NCI-H1105 treated with DMSO at 0.1 percent for 48 hours (cell line): Measurements from ENCODE around the gene MDH1.
"Not testable (repeated sequence)": the region's sequence is repeated elsewhere in the genome, so short reads cannot be mapped to it uniquely, and the experiment has no call there.

ENCODE experiments used
- DNase-seq: peaks from one replicate; lab custom pipeline; 2025; lab: John Stamatoyannopoulos, UW

The MDH1 gene

DNA sequence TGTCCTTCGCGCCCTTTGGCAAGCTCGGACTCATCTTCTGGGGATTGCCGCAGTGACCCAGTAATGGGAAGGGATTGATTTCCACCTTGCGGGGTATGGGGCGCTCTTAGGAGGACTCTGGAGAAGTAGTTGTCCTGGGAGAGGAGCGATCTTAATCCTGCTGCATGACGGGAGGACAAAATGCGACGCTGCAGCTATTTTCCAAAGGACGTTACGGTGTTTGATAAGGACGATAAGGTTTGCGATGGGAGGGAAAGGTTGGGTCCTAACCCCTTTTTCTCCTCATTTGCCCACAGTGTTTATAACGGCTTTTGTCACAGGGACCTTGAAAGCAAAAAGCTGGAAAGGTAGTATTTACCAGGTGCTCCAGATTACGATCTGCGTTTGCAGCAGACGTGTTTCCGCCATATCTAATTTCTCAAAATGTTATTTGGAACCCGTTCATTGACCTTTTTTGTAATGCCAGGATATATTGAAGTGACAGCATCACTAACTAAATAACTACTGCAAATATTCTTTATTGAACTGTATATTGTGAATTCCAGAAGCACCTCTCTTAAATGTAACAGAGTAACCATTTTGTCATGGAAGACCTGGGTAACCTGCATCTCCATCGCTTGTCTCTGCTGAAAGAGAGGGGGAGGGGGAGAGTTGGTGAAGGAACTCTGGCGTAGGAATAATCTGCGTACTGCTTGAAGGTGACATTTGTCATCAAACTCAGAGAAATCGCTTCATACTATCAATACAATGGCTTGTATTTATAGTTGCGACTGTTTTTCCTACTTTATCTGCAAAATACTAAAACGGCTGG, 590 bp downstream of the MDH1 start:
- DNase-seq, result peak; percentile 24

DNA sequence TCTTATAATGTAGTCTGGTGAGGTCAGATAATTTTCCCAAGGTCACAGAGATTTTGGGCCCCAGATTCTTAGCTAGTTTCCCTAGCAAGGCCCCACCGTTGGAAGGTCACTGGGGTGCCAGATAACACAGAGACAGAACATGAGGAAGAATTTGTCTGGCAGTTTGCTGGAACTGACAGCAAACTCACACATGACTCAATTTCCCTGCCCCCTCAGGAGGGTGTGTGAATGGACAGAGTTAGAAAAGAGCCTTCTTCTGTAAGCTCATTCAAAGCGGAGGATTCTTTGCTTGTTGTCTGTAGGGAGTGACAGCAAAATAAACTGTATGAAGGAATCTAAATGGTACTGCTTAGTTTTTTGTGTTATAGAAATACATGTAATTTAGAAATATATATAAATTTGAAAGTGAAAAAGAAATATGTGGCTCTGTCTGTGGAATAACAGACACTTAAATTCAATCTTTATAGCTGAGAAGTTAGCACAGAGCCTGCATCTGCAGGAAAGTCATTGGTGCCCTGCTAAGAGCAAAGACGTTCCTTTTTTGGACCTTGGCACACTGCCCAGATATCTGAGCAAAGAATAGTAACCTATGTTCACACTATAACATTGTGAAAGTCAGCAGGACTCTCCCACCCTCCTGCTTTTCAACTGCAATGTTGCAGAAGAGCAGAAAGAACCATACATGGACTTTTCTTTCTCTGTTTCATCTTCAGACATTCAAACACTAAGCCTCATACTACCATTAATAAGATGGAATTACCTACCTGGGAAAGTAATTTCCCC, 2.1 kb downstream of the MDH1 start:
- peak; percentile 18 for DNase-seq

DNA sequence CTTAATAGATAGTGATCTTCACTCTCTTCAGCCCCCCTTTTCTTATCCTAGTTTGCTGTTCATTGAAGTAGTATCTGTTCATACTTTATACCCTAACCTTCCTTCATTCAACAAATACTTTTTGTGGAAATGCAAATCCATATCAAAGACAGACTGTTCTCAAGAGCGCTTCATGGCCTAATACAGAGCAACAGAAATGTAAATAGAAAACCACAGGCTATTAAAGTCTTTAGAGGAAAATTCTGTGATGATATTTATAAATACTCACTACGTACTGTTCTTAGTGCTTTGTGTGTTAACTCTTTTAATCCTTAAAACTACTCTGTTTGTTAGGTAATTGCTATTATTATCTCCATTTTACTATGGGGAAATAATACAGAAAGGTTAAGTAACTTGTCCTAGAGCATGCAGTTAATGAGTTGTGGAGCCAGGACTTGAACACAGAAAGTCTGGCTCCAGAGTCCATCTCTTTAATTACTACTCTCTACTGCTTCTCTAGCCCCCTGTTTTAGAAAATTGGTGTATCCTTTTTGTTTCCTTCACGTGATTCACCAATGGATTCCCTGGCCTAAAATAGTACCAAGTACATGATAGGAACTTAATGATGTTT, 2.9 kb downstream of the MDH1 start:
- DNase-seq, result no peak

DNA sequence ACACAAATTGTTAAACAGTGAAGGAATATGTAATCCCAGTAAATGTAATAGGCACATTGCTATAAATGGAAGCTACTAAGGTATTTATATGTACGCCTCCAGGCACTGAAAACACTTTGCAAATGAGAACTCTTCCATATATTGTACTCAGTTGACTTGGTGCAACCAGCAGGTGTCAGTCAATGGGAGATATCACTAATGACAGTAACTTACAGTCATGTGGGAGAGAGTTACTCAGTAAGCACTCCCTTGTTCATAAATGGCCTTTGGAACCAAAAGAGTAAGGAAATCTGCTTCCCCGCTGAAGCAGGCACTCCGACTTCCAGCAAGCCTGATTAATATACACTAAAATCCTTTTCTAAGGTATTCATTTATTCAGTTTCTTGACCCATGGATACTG, 5.9 kb downstream of the MDH1 start:
- DNase-seq, result no peak

DNA sequence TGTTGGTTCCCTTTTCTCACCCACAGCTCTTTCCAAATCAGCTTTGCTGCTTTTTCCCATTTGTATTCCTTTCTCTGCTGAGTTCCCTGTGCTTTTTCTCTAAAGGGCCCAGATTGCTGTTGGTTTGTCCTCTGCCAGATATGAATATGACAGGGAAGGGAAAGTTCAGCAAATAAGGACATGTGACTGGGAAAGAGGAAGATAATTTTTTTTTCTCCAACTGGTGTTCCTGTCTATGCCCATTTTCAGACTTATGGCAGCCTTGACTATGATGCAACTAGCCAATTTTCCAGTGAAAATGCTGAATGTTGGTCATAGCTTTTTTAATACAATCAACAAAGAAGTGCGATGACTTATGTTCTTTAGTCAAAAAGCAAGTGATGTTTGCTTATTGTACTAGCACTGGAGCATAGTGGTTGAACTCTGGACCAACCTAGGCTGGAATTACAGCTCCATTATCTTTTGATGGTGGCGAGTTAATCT, 7.7 kb downstream of the MDH1 start:
- DNase-seq, result no peak

DNA sequence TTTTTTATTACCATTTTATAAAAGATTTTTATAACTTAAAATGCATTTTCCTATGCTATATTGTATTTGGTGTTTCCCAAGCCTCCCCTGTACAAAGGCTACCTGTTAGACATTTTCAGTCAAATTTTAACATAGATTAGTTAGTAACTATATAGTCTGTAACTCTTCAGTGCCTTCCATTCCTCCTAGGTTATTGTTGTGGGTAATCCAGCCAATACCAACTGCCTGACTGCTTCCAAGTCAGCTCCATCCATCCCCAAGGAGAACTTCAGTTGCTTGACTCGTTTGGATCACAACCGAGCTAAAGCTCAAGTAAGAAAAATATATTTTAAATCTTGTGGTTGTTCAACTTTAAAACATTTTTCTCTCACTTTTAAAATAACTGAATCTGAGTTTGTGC, 10.2 kb downstream of the MDH1 start:
- no peak for DNase-seq

DNA sequence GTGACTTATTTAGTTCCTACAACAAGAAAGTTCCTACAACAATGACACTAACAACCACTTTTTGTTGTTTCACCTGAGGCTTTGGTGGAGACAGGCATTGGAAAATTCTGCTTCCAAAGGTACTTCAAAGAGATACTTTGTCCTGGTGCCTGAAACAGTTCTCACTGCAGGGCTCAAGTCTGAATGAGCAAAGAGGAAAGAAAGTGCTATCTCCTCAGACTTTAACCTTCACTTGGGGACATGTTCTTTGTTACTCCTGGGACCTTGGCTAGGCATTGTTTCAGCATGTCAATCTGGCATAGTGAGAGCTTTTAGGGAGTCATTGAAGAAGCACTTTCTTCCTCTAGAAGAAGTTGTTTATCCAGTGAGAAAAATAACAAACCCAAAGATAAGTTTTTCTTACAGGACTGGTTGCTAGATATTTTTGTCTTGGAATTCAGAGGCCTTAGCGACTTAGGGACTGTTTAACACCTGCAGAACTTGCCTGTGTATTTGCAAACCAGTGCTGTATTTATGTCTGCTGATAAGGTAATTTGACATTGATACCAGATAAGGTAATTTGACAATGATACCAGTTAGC, 12.2 kb downstream of the MDH1 start:
- no peak for DNase-seq

DNA sequence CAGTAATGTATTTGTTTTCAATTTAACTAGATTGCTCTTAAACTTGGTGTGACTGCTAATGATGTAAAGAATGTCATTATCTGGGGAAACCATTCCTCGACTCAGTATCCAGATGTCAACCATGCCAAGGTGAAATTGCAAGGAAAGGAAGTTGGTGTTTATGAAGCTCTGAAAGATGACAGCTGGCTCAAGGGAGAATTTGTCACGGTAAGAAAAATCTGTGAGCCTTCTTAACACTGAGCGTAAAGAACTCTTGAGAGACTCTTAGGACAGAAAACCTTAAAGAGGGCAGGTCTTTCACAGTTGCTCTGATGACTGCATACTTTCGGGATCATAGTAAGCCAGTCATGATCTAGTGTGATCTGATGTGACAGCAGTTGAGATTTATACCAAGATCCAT, 15.9 kb downstream of the MDH1 start:
- DNase-seq, result no peak

DNA sequence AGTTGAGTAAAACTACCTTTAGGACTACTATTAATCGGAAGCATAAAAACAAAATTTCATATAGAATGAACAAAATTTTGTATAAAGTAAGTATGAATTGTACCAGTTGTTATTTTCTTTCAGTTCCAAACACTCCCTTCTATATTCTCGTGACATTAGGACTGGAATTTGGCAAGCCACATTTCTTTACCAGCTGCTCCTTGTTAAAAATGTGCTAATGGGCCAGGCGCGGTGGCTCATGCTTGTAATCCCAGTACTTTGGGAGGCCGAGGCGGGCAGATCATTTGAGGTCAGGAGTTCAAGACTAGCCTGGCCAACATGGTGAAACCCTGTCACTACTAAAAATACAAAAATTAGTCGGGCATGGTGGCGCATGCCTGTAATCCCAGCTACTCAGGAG, 20.1 kb downstream of the MDH1 start:
- not testable (repeated sequence) for DNase-seq

DNA sequence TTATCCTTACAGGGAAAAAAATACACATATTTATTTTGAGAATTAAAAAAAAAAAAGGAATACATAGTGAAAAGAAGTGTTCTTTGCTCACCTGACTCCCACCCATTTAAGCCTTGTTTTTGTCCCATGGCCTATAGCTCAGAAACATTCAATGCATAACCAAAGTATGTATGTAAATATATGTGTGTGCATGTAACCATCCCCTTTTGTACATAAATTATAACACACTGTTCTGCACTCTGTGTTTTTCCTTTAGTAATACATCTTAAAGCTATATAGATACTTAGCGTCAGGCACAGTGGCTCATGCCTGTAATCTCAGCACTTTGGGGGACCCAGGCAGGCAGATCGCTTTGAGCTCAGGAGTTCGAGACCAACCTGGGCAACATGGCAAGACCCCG, 21.8 kb downstream of the MDH1 start:
- no peak for DNase-seq

DNA sequence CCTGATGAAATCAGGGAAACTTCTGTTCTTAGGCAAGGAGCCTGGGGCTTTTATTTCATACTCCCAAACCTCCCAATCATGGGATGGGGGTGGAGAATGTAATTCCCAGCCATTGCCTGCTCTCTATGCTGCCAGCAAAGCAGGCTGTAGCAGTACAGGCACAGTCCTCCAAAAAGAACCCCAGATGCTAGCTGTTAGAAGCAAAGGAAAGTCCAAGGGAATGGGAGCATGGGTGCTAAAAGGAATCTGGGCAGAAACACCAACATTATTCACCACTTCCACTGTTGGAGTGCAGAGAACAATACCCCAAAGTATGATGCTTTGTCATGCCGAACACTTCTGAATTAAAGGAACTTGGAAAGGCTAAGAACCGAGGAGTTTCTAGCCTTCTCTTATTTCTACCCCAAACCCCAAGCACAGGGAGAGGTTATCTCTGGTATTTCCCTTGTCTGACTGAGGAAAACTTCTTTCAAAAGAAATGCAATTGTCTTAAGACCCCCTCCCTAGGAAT, 24.7 kb downstream of the MDH1 start:
- DNase-seq, result no peak

DNA sequence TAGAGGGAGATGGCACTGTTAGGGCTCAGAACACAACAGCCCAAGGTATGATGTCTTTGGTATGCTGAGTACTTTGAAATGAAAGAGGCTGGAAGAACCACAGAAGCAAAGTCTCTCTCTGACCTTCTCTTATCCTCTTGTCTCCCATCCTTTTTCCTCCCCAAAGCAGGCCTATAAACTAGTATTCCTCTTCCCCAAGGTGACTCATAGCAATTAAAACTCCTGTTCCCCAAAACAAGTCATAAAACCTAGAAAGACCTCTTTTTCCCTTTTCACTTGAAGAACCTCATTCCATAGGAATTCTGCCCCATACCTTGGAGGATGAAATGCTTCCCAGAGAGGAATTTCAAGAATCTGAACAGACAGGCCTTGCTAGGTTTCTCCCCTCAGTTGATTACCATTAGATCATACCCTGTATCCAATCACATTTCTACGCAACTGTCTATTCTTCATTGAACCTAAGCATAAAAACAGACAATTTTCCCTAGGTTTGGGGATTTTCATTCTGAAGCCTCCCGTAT, 25.7 kb downstream of the MDH1 start:
- DNase-seq, result no peak

DNA sequence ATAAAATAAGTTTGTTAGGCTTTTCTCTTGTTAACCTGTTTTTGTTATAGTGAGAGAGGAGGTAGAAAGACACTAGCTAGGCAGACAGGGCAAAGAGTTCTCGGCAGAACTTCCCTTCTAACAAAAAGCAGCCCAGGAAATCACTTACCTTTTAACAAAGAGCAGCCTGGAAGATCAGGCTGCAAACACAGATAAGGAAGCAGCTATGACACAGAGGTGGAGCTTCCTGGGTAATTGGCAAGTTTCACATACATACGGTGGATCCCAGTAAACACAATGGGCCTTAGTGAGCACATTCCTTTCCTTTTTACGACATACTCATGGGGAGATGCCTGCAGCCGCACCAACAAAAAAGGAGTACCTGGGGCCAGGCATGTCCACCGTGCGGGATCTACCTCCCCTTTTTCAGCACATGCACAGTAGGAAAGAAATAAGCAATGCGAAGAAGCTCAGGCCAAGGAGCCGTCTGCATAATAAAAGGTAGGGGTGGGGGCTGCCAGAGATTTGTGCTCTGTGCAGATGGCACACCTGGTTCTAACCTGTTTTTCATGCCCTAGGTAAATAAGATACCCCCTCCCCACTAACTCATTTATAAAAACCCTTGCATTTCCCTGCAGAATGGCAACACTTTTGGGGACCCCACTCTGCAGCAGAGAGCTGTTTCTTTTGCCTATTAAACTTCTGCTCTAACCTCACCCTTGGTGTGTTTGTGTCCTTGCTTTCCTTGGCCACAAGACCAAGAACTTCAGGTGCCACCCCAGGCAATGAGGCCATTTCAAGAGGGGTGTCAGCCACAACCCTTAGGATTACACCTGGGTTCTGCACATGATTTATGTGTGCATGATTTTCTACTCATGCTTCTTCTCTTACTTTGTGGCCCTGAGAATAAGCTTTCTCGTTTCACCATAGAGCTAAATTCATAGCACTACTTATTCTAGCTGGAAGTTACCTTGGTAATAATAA, 26.5 kb downstream of the MDH1 start:
- no peak for DNase-seq

DNA sequence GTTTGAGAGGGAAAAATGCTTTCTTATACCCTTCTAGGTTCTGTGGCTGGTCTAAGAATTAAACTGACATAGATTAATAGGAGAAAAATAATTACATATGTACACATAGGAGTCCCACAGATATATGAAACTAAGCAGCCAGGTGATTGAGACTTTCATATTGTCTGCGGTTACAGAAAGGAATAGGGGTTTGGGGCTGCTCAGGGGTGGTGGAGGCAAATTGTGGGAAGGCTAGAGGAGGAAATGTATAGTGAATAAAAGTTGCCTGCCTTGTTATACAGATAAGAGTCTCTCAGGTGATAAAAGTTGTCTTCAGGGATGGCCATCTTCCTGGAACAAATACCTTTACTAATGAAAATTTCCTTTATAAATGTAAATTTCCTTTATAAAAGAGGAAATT, 28.6 kb downstream of the MDH1 start:
- no peak for DNase-seq

DNA sequence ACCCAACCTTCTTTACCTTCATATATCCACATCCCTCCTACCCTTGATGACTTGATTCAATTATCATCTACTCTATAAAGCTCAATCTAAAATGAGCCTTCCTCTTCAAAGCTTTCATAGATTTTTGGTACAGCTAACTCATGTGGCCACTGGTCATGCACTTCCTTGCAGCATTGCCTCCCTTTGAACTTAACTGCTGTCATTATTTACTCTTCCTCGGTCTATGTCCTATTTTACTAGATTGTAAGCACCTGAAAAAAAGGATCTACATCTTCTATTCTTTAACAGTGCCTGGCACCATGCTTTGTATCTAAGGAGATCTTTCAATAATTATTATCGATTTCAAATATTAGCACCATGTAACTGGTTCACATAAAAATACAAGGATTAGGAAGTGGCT, 30.6 kb downstream of the MDH1 start:
- DNase-seq, result no peak

DNA sequence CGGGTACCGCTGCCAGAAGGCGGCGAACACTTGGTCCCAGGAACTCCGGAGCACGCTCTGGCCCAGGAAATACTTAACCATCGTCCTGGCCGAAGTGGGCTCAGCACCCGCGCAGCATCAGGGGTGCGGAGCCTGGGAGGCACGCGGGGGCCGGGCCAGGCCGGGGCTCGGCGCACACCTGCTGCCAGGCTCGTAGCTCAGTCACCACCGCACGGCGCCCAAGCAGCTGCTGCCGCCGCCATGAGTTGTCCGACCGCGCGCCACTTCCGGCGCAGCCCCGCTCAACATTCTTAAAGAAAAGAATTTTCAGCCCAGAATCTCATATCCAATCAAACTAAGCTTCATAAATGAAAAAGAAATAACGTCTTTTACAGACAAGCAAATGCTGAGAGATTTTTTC, 34.0 kb downstream of the MDH1 start:
- DNase-seq, result no peak

DNA sequence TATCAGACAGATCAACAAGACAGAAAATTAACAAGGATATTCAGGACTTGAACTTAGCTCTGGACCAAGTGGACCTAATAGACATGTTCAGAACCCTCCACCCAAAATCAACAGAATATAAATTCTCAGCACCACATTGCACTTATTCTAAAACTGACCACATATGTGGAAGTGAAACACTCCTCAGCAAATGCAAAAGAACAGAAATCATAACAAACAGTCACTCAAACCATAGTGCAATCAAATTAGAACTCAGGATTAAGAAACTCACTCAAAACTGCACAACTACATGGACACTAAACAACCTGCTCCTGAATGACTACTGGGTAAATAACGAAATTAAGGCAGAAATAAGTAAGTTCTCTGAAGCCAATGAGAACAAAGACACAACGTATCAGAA, 35.0 kb downstream of the MDH1 start:
- not testable (repeated sequence) for DNase-seq

DNA sequence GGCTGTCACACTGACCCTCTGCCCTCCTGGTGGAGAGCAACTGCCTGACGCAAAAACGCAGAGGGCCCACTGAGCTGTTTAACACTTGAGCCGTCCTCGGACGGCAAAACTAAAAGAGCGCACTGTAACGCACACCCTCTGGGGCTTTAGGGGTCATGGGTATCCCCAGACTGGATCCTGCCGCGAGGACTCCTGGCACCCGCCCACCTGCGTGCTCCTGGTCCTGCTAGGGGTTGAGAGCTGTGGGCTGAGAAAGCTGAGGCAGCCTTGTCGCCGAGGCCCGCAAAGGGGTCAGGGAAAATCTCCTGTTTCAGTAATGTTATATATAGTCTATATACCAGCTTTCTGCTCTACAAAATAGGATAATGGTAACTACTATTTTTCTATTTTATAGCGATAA, 39.1 kb downstream of the MDH1 start:
- DNase-seq, result no peak

DNA sequence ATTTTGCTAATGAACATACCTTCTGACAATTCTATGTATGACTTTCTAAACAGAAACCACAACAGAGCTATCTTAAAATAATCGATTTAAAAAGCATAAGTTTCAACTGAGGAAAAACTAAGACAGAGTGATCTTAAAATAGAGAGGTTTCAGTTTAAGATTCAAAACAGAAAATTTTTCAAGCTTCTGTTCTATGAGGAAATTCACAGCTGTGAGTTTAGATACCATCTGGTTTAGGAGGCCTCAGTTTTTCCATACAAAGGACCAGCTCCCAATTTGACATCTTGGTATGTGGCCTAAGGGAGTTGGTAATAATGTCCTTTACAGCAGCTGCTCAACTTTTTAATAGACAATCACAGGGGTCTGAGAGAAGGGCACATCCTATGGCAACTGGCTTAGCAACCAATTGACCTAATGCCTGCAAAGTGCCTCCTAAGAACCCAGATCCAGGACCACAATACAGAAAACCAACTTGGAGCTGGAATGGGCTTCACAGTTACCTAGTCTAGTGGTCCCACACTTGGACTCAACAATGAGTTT, 39.7 kb downstream of the MDH1 start:
- DNase-seq, result no peak

DNA sequence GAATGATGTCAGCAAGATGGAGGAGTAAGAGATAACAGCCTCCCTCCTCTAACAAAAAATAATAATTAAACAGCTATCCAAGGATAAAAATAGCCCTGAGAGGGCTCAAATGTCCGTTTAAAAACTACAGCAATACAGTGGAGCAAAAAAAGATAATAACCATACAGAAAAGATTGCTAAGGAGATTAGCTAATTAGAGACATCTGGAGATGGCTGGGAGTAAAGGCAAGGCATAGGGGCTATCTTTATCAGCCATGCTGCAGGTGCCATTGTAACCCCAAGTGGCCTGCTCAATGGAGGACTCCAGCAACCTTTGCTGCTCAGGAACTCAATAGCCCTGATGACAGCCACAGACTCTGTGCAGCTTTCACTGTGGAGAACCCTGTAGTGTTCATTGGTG, 42.7 kb downstream of the MDH1 start:
- DNase-seq, result no peak

DNA sequence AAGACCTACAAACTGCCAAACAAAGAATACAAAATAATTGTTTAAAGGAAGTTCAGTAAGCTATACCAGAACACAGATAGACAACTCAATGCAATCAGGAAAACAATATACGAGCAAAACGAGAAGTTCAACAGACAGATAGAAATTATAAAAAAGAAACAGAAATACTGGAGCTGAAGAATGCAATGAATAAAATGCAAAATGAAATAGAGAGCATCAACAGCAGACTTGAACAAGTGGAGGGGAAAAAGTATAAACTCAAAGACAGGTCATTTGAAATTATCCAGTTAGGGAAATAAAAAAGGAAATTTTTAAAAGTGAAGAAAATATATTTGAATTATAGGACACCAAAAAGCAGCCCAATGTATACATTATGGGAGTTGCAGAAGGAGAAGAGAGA, 43.6 kb downstream of the MDH1 start:
- DNase-seq, result no peak
